GM21390 (cell line): Measurements from ENCODE around the gene RBM20.
"Not testable (repeated sequence)": the region's sequence is repeated elsewhere in the genome, so short reads cannot be mapped to it uniquely, and the experiment has no call there.

ENCODE experiments used
- ATAC-seq: cut with Tn5 transposase; IDR thresholded peaks from one replicate; pipeline ENCODE4 v1.9.1; 2021; ENCODE audit not compliant: unreplicated experiment

Gene RBM20

DNA sequence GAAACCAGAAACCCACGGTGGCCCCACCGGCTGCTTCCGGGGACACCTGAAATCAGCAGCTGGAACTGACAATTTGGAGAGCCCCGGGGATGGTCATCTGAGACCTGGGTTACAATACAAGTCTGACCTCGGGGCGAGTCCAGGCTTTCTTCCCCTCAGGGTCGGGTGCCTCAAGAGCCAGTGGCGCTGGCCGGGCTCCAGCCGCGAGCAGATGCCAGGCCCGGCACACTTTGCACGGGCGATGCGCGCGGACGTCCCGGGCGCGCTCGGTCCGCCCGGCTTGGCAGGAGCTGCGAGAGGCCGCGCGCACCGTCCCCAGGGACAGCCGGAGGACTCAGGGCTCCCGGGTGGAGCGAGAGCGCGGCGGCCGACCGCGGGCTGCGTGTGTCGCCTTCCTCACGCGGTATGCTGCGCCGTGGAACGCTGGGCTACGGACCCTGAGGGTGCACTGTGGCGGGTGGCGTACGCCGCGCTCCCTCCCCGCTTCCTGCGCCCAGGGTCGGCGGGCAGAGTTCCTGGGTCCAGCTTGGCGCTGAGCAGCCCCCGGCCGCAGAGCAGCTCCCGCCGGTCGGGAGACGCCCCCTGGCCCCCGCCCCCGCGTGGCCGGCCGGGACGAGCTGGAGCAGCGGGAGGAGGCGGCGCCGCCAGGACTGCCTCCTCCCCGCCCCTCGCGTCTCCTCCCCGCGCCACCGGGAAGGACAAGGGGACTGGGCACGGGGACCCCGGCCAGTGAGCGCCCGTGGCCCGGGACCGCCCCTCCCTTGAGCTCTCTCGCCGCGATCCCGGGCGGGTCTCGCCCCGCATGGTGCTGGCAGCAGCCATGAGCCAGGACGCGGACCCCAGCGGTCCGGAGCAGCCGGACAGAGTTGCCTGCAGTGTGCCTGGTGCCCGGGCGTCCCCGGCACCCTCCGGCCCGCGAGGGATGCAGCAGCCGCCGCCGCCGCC, at the start of gene RBM20:
Gene RBM20, plus strand, starts transcription at position 684 of the 945 bp plus-strand sequence. Its CDS starts 119 bp downstream, at position 803.
- peak; percentile 56 for ATAC-seq

DNA sequence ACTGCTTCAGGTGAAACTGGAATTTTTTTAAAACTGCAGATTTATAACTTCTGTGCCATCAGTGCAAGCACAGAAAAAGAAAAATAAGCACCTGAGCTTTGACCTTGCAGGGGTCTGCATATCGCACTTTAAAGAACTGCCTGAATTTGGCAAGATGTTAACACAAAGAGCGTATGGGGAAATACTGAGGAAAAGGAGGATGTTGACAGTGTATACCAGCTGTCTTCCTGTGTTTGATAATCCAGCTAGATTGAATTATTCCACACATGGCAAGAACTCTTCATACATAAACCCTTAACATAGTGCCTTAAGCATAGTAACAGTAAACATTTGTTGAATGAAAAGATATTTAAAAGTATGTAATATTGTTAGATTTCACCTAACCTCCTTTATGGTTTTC, 46.7 kb upstream of the RBM20 start:
- ATAC-seq: no peak

DNA sequence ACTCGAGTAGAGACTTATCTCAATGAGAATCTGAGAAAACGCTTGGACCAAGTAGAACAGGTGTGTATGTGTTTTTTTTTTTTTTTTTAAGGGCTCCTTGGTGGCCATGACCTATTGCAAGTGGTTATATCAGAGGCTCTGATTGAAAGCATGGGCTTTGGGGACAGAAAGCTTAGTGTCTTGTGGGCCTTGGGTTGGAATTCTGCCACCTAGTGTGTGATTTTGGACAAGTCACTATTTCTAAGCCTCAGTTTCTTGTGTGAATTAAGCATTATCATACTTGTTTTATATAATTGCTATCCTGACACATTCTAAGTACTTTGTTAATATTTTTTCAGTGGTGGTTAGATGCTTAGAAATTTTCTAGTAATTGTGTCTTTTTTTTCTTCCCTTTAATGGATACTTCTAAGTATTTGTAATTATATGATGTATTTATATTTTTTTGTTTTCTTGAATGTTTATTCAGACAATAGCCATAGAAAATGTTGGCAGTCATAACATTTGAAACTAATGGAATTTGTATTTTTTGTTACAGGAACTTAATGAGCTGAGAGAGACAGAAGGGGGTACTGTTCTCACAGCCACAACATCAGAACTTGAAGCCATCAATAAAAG, 43.5 kb upstream of the RBM20 start:
- no peak for ATAC-seq

DNA sequence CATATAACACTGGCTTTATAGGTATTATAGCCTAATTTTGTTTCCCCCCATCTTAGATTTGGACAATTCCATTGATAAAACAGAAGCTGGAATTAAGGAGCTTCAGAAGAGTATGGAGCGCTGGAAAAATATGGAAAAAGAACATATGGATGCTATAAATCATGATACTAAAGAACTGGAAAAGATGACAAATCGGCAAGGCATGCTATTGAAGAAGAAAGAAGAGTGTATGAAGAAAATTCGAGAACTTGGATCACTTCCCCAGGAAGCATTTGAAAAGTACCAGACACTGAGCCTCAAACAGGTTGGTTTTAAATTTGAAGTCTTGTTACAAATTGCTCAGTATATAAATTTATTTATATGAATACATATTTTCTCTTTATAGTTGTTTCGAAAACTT, 42.6 kb upstream of the RBM20 start:
- ATAC-seq: no peak

DNA sequence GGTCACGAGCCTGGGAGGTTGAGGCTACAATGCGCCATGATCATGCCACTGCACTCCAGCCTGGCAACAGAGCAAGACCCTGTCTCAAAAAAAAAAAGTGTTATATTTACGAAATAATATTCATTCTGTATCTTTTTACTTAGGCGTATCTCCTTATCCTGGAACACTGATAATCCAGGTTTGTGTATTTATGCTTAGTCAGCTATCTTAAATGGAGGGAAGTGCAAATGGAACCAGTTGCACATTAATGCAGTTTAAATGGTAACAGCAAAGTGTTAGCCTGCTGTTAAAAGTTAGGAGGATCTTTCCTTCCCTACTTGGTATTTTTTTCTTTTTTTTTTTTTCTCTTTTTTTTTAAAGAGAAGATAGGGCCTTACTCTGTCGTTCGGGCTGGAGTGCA, 36.0 kb upstream of the RBM20 start:
- no peak for ATAC-seq

GRCh38 chr10:110609605-110610004, 34.5 kb upstream of the RBM20 start:
- no peak for ATAC-seq

DNA sequence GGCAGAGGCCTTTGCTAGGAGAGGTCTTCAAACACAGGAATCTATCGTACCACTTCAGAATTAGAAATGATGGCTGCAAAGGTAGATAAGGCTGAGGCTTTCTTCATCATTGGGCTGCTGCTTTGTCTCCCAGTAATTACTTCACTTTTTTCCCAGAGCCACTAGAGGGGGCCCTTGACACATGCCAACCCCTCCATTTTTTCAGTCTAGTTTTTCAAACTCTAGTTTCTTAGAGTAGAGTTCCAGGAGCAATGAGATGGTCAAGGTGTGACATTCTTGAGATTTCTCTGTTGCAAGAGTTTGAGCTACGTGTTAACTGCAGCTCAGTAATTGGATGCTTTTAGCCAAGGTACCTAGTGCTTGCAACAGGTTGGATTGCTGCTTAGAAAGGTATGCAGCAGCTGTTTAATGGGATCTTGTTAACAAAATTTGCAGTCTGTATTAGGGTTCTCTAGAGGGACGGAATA, 33.8 kb upstream of the RBM20 start:
- peak; percentile 38 for ATAC-seq

DNA sequence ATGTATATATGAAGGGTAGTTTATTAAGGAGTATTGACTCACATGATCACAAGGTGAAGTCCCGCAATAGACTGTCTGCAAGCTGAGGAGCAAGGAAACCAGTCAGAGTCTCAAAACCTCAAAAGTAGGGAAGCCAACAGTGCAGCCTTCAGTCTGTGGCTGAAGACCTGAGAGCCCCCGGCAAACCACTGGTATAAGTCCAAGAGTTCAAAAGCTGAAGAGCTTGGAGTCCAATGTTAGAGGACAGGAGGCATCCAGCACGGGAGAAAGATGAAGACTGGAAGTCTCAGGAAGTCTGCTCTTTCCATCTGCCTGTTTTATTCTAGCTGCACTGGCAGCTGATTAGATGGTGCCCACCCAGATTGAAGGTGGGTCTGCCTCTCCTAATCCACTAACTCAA, 33.4 kb upstream of the RBM20 start:
- not testable (repeated sequence) for ATAC-seq

DNA sequence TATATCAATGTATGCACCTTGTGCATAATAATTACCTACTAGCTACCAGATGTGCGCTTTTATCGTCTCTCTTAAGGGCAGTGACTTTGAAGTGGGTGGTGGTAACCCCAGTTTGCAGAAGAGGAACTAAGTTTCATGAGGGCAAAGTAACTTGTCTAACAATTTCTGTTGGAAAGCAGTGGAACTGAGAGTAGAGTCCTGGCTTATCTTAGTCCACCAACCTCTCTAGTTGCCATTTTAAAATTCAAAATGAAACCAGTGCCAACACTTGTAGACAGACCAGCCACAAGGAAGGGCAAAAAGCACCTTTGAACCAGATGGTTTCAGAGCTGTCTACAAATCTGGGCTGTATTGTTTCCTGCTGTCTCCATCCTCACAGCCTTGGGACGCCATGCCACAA, 32.0 kb upstream of the RBM20 start:
- peak; percentile 38 for ATAC-seq

DNA sequence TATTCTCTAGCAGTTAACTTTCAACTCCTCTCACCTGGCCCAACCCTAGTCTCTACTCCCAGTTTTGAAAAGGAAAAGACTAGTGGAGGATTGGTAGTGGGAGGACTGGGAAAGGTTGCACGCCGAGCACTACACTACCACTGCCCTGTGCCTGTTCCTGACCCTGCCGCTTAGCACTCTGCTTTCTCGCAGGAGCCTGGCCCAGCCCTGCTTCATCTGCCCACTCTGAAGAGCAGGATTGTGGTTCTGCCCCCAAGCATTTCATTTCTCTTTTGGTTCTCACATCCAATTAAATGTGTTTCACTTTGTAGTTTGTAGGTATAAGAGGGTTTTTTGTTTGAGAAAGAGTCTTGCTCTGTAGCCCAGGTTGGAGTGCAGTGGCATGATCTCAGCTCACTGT, 31.5 kb upstream of the RBM20 start:
- ATAC-seq: no peak

GRCh38 chr10:110613341-110613995, 30.7 kb upstream of the RBM20 start:
- ATAC-seq: no peak

GRCh38 chr10:110613996-110614495, 30.1 kb upstream of the RBM20 start:
- peak; percentile 39 for ATAC-seq

DNA sequence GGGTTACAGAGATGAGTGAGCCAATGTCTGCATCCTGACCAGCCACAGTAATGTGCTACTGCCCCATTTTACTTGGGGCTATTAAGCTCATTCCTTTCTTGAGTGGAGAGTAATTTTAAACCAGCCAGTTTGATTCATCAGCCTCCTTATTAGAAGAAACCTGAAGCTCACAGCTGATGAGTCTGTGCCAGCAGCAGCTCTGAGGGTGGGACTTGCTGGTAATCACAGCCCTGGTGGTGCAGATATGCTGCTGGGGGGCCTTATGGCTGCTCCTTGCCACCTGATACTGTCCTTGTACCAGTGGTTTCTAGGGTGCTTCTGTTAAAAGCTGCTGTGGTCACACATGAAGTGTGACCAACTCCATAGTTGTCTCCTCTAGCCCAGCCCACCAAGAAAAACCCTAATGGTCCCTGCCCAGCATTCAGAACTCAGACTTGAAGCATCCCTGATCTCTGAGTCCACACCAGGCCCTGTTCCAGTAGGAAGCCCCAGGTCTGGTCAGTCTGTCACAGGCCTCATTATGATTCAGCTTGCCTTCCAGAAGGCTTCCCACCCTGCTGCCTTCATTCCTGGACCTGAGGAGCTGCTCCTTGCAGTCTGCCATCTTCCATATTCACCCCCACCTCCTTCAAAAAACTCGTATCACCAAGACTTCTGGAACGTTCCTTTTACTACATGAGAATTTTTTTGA, 28.9 kb upstream of the RBM20 start:
- ATAC-seq: no peak

GRCh38 chr10:110616493-110617033, 27.6 kb upstream of the RBM20 start:
- no peak for ATAC-seq

DNA sequence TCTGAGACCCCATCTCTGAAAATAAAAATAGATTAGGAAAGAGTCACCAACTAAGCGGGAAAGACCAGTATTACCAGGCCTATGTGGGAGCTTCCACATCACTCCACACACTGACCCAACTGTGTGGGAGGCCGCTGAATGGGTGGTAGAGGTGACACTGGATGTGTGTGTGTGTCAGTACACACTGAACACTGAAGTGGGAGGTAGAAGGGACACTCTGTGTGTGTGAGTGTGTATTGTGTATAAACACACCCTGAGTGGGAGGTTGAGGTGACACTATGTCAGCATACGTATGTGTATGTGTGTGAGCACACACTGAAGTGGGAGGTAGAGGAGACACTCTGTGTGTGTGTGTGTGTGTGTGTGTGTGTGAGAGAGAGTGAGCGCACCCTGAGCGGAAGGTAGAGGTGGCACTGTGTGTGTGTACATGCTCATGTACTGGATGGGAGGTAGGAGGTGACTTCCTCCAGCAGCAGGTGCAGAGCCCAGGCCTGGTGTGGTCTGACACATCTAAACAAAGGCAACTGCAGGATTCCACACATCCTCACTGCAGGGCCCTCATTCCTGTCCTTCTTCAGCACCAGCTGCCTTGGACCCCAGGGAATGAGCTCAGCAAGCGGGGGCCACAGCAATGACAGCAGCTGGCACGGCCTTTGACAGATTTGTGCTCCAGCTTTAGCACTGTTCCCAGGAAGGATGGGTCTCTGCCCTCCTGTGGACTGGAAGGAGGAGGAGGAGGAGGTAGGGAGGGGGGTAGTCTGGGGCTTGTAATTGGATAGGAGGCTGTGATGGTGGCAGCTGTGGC, 26.5 kb upstream of the RBM20 start:
- ATAC-seq: no peak

DNA sequence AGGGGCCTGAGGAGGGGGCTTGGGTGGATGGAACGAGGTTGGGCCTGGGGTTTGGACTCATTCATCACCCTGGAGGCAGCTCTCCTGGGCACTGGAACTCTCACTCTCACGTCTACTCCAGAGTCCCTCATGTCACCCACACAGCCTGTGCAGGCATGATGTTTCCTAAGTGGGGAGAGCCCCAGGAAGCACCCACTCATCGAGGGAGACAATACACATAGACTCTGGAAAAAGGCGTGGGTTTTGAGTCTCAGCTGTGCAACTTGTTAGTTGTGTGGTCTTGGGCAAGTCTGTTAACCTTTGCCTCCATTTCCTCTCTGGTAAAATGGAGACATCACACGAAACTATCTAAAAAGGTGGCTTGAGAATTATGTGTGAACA, 25.9 kb upstream of the RBM20 start:
- no peak for ATAC-seq

- ATAC-seq: no peak
These were observed 24.4 kb upstream of the RBM20 start for GRCh38 chr10:110619514-110620397.

DNA sequence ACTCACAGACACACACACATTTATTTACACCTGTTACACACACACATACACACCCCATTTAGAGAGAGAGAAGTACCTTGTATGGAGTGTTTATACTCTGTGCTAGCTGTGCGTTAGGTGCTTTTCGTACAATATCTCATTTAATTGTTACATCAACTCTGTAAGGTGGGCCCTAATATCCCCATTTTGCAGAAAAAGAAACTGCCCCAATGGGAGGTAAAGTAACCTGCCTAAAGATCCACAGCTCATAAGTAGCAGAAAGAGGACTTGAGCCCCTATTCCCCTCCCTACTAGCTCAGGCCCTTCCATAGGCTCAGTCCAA, 23.8 kb upstream of the RBM20 start:
- ATAC-seq: no peak

DNA sequence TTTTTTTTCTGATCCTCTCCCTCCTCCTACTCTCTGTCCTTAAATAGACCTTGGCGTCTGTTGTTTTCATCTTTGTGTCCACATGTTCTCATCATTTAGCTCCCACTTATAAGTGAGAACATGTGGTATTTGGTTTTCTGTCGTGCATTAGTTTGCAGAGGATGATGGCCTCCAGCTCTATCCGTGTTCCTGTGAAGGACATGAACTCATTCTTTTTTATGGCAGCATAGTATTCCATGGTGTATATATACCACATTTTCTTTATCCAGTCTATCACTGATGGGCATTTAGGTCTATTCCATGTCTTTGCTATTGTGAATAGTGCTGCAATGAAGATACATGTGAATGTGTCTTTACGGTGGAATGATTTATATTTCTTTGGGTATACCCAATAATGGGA, 20.8 kb upstream of the RBM20 start:
- ATAC-seq: not testable (repeated sequence)
